Activated naive CD4-positive, alpha-beta T cell treated with anti-CD3 and anti-CD28 coated beads, Interleukin-2, amount 50 U/mL, for 24 hours (primary cell): ENCODE results near the gene MAML2.

Source experiments
- H3K27ac Mint-ChIP-seq: one replicate; pipeline ENCODE4 v1.8.0; 2021; ENCODE audit warnings: mild to moderate bottlenecking, mixed read lengths
- H3K27me3 Mint-ChIP-seq: one replicate; pipeline ENCODE4 v1.8.0; 2021; ENCODE audit warnings: mixed read lengths
- H3K36me3 Mint-ChIP-seq: one replicate; pipeline ENCODE4 v1.8.0; 2021; ENCODE audit warnings: mixed read lengths
- H3K4me1 Mint-ChIP-seq: one replicate; pipeline ENCODE4 v1.8.0; 2021; ENCODE audit warnings: mixed read lengths
- H3K4me3 Mint-ChIP-seq: one replicate; pipeline ENCODE4 v1.8.0; 2021; ENCODE audit warnings: mild to moderate bottlenecking, mixed read lengths
- H3K9me3 Mint-ChIP-seq: one replicate; pipeline ENCODE4 v1.8.0; 2021; ENCODE audit warnings: mixed read lengths

MAML2 gene

DNA sequence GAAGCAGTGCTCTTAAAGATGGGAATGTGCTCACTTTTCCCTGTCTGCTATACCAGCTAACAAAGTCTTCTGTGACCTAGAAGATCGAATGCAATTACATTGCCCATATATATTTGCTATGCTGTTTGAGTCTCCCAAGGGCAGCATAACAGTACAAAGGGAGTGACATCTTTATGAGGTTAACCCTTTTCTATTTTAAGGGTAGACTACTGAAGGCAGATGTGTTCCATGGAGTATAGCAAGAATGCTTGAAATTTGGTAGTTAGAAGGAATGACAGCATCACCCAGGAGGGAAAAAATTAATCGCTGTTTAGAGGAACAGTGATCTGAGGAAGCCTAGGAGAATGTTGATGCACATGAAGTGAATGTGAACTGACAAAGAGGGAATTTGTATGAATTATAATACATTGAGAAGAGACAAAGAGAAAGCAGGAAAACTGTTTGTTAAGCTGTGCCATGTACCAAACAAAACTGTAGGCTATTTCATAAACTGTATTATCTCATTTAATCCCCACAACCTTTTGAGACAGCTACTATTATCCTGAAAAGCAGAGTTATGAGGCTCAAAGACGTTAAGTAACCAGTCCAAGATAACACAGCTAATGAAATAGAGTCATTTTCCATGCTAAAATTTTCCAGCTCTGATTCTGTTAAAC is 13.0 kb downstream of the MAML2 start:
- Mint-ChIP-seq H3K4me3 (peak overlapping the region; percentile 26), H3K27me3 (no peaks in the 10 kb centered on the region), H3K36me3 (peaks cover 29% of the 10 kb centered on the region), H3K27ac (peak overlapping the region; percentile 90), H3K9me3 (no peaks in the 10 kb centered on the region), H3K4me1 (peaks cover 79% of the 10 kb centered on the region)

DNA sequence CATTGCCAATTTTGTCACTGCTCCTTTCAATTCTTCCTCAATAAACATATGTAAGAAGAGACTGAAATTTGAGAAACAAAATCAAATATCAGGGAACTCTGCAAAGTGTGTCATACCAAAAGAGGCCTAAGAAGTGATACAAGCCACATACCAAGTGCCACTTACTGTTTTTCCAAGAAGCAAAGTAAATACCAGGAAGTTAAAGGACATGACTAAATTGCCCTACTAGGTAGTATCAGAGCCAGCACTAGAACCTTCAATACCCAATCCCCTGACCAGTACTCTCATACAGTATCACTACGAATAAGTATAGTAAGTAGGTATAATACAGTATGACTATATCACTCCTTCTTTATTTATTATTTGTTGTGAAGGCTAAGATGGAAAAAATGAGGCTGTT is 13.6 kb downstream of the MAML2 start:
- H3K27ac Mint-ChIP-seq: peak overlapping the region; percentile 90
- H3K9me3 Mint-ChIP-seq: no peaks in the 10 kb centered on the region
- H3K4me3 Mint-ChIP-seq: peak overlapping the region; percentile 55
- H3K4me1 Mint-ChIP-seq: peaks cover 79% of the 10 kb centered on the region
- peaks cover 28% of the 10 kb centered on the region for H3K36me3 Mint-ChIP-seq
- no peaks in the 10 kb centered on the region for H3K27me3 Mint-ChIP-seq

DNA sequence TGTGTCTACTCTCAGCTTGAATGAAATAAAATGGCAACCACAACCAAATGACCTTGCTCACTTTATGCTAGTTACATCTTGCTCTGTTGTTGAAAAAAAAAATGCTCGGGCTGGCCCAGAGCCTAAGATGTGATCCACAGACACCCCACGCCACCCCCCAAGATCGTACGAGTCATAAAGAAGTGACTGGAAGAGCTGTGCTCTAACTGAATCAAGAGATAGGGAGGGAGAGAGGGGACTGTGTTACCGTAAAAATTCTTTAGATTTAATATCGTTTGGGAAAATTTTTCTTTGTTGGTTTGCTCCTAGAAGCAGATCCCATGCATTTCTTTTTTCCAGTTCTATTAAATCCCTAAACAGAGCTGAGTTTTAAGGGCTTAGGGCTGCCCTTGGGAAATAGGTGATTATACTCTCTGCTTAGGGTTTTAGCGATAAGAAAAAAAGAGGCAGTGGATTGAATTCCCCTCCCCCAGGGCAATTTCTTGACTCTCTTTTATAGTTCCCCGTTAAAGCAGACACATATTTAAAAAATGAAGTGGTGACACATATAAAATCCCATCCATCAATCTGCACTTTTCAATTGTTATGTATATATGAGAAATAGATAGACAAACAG is 14.5 kb downstream of the MAML2 start:
- Mint-ChIP-seq H3K27ac (peak overlapping the region; percentile 90), H3K4me1 (peaks cover 79% of the 10 kb centered on the region), H3K9me3 (no peaks in the 10 kb centered on the region), H3K4me3 (no peak overlapping the region), H3K27me3 (no peaks in the 10 kb centered on the region), H3K36me3 (peaks cover 30% of the 10 kb centered on the region)

DNA sequence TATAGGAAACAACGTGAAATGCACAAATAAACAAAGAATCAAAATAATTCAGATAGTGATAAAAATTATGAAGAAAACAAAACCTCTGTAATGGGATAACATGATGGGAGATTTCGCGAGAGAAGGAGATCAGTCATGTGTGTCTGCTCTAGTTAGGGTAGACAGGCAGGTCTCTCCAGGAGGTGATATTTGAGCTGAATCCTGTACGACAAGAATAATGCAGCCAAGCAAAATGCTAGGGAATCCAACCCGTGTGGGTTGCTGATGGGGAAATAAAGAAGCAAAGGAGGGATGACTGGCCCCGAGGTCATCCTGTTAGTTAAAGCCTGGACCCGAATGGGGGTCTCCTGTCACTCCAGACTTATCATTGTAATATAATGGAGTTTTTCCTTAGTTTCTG is 16.0 kb downstream of the MAML2 start:
- H3K27ac Mint-ChIP-seq: no peak overlapping the region
- H3K36me3 Mint-ChIP-seq: peaks cover 27% of the 10 kb centered on the region
- H3K27me3 Mint-ChIP-seq: no peaks in the 10 kb centered on the region
- peaks cover 79% of the 10 kb centered on the region for H3K4me1 Mint-ChIP-seq
- H3K9me3 Mint-ChIP-seq: no peaks in the 10 kb centered on the region
- no peak overlapping the region for H3K4me3 Mint-ChIP-seq

DNA sequence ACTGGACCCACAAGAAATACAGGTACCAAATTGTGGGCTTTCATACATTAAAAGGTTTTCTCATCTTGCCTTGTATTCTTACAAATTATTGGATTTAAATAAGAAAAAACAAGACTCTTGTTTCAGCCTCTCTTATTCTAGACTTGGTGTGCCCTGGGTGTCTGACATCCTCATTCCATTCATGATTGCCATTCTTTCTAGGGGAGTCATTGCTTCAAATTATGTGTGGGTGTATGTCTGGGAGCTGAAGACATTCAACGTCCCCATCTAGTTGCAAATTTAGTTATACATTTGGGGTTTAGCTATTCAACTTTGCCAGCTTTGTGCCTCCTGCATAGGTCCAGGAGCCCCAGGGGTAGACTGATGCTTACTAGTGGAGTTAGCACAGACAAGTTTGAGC is 18.1 kb downstream of the MAML2 start:
- Mint-ChIP-seq H3K27ac (peak overlapping the region; percentile 2), H3K9me3 (no peaks in the 10 kb centered on the region), H3K27me3 (no peaks in the 10 kb centered on the region), H3K4me3 (no peak overlapping the region), H3K36me3 (peaks cover 36% of the 10 kb centered on the region), H3K4me1 (peaks cover 87% of the 10 kb centered on the region)

DNA sequence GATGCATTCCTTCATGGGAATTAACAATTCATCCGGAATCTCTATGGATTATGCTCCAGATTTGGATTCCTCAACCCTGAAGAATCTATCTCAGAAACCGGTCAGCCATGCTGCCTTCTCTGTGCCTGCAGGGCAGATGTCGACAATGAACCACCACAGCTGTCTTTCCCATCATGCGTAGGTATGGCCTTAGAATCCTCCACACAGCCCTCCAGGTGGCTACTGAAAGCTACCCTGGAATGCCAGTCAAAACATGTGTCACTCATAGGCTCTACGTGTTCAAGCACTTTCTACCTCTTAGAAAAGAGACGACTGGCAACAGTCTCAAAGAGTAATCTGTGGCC is 19.4 kb downstream of the MAML2 start:
- Mint-ChIP-seq H3K27me3 (no peaks in the 10 kb centered on the region), H3K9me3 (no peaks in the 10 kb centered on the region), H3K4me1 (peaks cover 87% of the 10 kb centered on the region), H3K4me3 (no peak overlapping the region), H3K36me3 (peaks cover 30% of the 10 kb centered on the region), H3K27ac (no peak overlapping the region)

DNA sequence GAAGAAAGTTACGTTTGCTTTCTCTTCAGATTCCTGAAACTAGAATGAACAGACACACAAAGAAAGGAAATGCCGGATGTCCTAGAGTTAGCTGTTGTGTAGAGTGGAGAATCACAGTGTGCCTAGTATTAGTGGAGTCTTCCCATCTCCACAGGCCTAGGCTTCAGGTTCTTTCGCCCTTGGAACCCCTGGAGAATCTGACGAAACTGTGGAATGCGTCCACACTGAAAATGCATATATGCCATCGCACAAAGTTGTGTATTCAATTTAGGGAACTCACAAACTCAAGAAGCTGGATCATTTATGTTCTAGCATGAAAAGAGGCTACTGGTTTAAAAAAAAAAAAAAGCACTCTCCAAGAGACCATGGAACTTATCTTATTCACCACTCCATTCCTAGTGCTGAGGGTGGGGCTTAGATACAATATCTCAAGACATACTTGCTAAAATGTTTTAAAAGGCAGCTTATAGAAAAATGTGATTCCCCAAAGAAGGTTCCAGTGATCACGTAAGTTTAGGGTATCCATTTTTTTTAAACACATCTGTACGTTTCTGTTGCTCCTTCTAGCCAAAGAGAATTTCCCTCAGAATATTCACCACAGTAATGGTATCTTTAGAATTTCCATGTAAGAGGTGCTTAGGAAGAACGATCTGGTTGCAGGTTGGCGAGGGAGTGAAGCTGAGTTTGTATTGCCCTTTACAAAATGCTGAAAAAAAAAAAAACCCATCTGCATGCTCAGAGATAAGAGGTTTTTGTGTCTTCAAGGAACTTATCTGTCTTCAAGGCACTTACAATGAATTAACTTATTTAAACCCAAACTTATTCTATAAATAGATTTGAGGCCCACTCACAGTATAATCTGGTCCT is 20.0 kb downstream of the MAML2 start:
- Mint-ChIP-seq H3K36me3 (peaks cover 29% of the 10 kb centered on the region), H3K27me3 (no peaks in the 10 kb centered on the region), H3K4me3 (no peak overlapping the region), H3K4me1 (peaks cover 88% of the 10 kb centered on the region), H3K9me3 (no peaks in the 10 kb centered on the region), H3K27ac (peak overlapping the region; percentile 41)

DNA sequence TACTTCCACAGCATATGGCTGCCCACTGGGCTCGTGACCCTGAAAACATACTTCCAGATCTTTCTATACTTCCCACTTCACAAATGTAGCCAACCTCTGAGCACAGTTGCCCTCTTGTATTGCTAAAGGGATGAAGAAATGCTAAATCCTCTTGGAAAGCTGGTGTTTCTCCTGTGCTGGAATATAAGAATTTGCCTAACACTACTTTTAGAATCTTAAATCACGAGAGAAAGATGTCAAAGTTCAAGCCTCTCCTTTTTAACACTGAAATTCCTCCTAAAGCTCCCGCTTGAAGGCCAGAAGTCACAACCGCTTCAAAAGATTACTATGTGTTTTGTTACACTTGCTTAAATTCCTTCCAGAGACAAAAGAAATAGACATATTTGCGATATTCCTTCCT is 21.9 kb downstream of the MAML2 start:
- peaks cover 100% of the 10 kb centered on the region for H3K4me1 Mint-ChIP-seq
- H3K27ac Mint-ChIP-seq: peak overlapping the region; percentile 82
- no peaks in the 10 kb centered on the region for H3K27me3 Mint-ChIP-seq
- H3K4me3 Mint-ChIP-seq: no peak overlapping the region
- peaks cover 40% of the 10 kb centered on the region for H3K36me3 Mint-ChIP-seq
- no peaks in the 10 kb centered on the region for H3K9me3 Mint-ChIP-seq

DNA sequence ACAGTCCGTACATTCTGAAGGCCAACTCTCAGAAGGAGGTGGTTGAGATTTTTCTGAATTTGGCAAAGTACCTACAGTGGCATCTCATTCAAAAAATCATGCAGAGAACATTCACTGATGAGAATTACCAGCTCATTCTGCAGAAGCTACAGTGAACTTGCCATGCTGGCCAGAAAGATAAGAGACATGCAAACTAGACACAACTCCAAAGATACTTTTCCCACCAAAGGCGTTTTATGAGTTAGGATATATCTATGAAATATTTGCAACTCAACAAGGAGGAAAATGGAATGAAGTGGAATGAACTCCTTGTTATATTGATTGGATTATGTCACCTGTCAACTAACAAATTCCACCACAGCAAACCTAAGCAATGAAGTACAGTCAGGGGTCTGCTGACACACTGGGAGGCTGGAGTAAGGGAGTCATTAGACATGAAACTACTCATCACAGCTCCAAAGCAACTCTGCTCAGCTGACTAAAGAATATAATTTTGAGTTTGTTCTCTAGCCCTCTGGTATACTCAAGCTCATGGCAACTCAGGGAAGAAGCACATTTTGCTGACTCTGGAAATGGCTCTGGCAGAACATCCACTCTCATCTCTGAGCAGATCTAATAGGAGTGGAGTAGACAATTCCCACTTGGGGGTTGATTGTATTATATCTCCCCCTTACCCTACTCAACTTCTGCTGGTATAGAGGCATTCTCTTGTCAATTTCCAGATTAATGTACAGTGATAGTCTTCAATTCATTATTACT is 22.9 kb downstream of the MAML2 start:
- Mint-ChIP-seq H3K9me3 (no peaks in the 10 kb centered on the region), H3K27me3 (no peaks in the 10 kb centered on the region), H3K4me1 (peaks cover 100% of the 10 kb centered on the region), H3K36me3 (peaks cover 46% of the 10 kb centered on the region), H3K27ac (peak overlapping the region; percentile 92), H3K4me3 (no peak overlapping the region)

DNA sequence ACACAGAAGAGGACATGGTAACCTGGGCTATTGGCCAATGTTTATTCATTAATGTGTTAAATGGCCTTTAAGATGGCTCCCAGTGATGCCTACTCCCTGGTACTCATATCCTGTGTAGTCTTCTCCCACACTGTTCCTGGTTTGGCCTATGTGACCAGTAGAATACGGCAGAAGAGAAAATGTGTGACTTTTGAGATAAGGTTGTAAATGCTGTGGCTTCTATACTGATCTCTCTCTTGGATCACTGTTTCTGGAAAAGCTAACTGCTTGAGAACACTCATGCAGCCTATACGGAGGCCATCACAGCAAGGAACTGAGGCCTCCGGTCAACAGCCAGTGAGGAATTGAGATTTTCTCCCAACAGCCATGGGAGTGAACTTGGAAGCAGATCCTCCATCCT is 24.1 kb downstream of the MAML2 start:
- peak overlapping the region; percentile 71 for H3K27ac Mint-ChIP-seq
- no peaks in the 10 kb centered on the region for H3K9me3 Mint-ChIP-seq
- H3K4me3 Mint-ChIP-seq: no peak overlapping the region
- peaks cover 100% of the 10 kb centered on the region for H3K4me1 Mint-ChIP-seq
- H3K27me3 Mint-ChIP-seq: no peaks in the 10 kb centered on the region
- H3K36me3 Mint-ChIP-seq: peaks cover 43% of the 10 kb centered on the region

DNA sequence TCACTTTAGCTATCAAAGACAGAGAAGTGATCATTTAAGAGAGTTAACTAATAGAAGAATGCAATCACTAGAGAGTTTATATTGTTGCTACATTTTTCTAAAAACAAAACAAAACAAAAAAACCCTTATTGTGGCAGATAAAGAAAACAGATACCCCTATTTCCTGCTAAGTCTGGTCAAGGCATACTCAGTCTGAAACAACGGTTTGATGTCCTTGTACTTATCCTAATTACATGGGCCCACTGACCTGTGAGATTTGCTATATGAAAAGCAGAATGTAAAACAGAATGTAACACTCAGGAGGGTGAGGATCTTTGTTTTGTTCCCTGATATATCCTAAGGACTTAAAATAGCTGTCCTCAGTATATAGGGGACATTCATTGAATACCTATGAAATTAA is 24.6 kb downstream of the MAML2 start:
- no peak overlapping the region for H3K4me3 Mint-ChIP-seq
- H3K36me3 Mint-ChIP-seq: peaks cover 45% of the 10 kb centered on the region
- no peaks in the 10 kb centered on the region for H3K27me3 Mint-ChIP-seq
- H3K27ac Mint-ChIP-seq: peak overlapping the region; percentile 5
- peaks cover 100% of the 10 kb centered on the region for H3K4me1 Mint-ChIP-seq
- H3K9me3 Mint-ChIP-seq: no peaks in the 10 kb centered on the region

DNA sequence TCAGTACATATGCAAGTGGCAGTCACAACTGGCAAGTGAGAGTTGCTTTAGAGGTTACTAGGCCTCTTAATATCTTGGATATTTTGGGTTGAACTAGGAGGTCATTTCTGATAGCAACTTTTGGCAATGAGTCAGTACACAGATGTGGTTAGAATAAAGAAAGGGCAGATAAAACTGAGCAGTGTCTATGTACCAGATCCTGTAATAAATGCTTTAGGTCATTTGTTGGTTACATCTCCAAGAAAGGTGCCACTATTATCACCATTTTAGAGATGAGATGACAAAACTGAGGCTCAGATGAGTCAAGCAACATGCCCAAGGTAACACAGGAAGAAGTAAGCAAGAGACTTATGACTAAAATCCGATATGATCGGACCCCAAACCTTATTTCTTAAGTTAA is 25.0 kb downstream of the MAML2 start:
- Mint-ChIP-seq H3K27ac (peak overlapping the region; percentile 5), H3K36me3 (peaks cover 45% of the 10 kb centered on the region), H3K4me1 (peaks cover 100% of the 10 kb centered on the region), H3K27me3 (no peaks in the 10 kb centered on the region), H3K4me3 (no peak overlapping the region), H3K9me3 (no peaks in the 10 kb centered on the region)

DNA sequence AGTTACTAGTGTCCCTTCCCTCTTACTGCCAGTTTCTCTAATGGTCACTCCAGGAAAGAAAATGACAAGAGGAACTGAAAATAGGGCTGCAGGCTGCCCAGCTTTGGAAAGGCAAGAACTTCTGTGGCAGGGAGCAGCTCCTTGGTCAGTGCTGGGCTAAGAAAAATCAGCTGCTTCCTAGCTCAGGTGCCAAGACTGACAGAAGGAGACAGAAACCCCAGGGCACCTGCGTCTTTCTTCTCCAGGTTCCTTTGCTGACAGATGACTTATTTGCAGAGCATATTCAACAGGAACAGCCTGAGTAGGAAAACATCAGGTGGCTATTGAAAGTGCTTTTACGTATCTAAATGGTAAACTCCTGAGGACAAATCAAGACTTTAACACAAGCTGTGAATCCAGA is 25.4 kb downstream of the MAML2 start:
- H3K4me1 Mint-ChIP-seq: peaks cover 100% of the 10 kb centered on the region
- H3K4me3 Mint-ChIP-seq: no peak overlapping the region
- no peaks in the 10 kb centered on the region for H3K9me3 Mint-ChIP-seq
- peak overlapping the region; percentile 61 for H3K27ac Mint-ChIP-seq
- H3K36me3 Mint-ChIP-seq: peaks cover 45% of the 10 kb centered on the region
- H3K27me3 Mint-ChIP-seq: no peaks in the 10 kb centered on the region

DNA sequence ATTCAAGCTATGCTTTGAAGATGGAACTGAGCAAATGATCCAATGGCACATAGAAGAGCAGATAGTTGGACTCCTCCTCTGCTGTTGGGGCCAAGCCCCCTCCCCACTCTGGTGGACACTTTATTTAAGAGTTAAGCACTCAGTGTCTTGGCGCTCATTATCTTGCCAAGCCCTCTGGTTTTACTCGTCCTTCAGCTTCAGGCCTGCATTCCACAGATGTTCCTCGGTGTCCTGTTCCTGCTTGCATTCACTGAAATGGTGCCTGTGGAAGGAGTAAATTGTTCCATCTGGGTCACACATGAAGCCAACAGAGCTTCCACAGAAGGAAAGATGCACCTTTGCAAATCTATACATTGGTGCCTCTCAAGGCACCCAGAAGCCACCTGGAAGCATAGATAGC is 26.1 kb downstream of the MAML2 start:
- peak overlapping the region; percentile 90 for H3K27ac Mint-ChIP-seq
- peaks cover 43% of the 10 kb centered on the region for H3K36me3 Mint-ChIP-seq
- H3K4me1 Mint-ChIP-seq: peaks cover 99% of the 10 kb centered on the region
- H3K4me3 Mint-ChIP-seq: no peak overlapping the region
- H3K27me3 Mint-ChIP-seq: no peaks in the 10 kb centered on the region
- H3K9me3 Mint-ChIP-seq: no peaks in the 10 kb centered on the region

DNA sequence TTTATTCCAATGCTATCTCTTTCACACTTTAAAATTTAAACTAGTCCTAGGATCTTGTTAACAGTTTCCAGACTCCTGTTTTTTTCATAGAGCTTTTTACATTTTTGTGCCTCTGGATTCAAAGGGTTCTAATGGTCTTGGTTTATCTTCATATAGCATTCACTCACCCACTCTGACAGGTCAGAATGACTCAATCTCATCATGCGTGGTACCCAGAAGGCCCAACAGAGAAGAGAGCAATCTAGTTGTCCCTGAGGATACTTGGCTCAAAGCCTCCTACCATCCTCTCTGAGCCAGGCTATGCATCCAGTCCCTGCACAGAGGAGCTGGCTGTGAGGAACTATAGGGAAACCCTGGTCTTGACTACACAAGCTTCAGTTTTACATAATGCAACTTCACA is 27.5 kb downstream of the MAML2 start:
- peak overlapping the region; percentile 90 for H3K27ac Mint-ChIP-seq
- peaks cover 99% of the 10 kb centered on the region for H3K4me1 Mint-ChIP-seq
- peaks cover 35% of the 10 kb centered on the region for H3K36me3 Mint-ChIP-seq
- H3K27me3 Mint-ChIP-seq: no peaks in the 10 kb centered on the region
- peak overlapping the region; percentile 51 for H3K4me3 Mint-ChIP-seq
- H3K9me3 Mint-ChIP-seq: no peaks in the 10 kb centered on the region
